Natural killer cell treated with Interleukin-12 subunit alpha and Interleukin-12 subunit beta and Interleukin-15 and Interleukin-18, amount 100 ng/mL, for 72 hours (primary cell): Measurements from ENCODE around the gene ACSM4. TPM values are rescaled to one million over a fixed set of nuclear protein-coding genes. Genes with fewer than 3 reads are reported as not detected.

Experiments used
- ATAC-seq, 2 donors: fragments of 150-1000 bp; cut with Tn5 transposase in 1 of 2; sonication (Bioruptor Pico), chemical (Tn5 transposase) in 1 of 2; 2 replicates each; pipeline ENCODE4 v1.10.0; 2021
- DNase-seq: peaks from one replicate; pipeline ENCODE4 v3.0.0; 2022; ENCODE audit warnings: low spot score
- H3K27ac Mint-ChIP-seq, 2 donors: 1 replicate in 1 of 2; 2 replicates in 1 of 2; pipeline ENCODE4 v1.8.0; 2022; ENCODE audit warnings: mixed read lengths in 2 of 2, mild to moderate bottlenecking in 1 of 2, moderate library complexity in 1 of 2
- H3K27me3 Mint-ChIP-seq, 2 donors: 1 replicate in 1 of 2; 2 replicates in 1 of 2; pipeline ENCODE4 v1.8.0; 2022; ENCODE audit warnings: mixed read lengths in 2 of 2
- H3K36me3 Mint-ChIP-seq: one replicate; pipeline ENCODE4 v1.8.0; 2022; ENCODE audit warnings: mixed read lengths
- H3K4me1 Mint-ChIP-seq, 2 donors: 1 replicate in 1 of 2; 2 replicates in 1 of 2; pipeline ENCODE4 v1.8.0; 2022; ENCODE audit warnings: low read depth in 2 of 2, mixed read lengths in 2 of 2, mild to moderate bottlenecking in 1 of 2
- H3K4me3 Mint-ChIP-seq: one replicate; pipeline ENCODE4 v1.8.0; 2022; ENCODE audit warnings: mixed read lengths
- H3K9me3 Mint-ChIP-seq: 2 replicates; pipeline ENCODE4 v1.8.0; 2022; ENCODE audit warnings: mixed read lengths
- total RNA-seq, 2 donors: library from RNA; stranded (reverse); gene quantifications; one replicate each; pipeline ENCODE4 v1.2.3, GENCODE V29; 2022

The ACSM4 gene
- total RNA-seq, 2 donors from 2014 or later, result not detected

DNA sequence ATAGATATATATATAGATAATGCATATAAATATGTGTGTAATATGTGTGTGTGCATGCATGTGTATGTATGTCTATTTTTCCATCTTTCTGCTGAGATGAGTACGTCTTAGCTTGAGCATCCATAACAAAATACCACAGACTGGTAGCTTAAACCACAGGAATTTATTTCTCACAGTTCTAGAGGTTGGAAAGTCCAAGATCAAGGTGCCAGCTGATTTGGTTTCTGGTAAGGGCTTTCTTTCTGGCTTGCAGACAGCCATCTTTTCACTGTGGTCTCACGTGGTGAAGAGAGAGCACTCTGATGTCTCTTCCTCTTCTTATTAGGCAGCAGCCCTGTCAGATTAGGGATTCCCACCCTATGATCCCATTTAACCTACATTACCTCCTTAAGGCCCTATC, 47.3 kb downstream of the ACSM4 start:
- Mint-ChIP-seq H3K27me3 (peaks cover 11 to 13% of the 10 kb centered on the region in 2 donors), H3K36me3 (no peaks in the 10 kb centered on the region), H3K4me1 (peaks cover 15 to 17% of the 10 kb centered on the region in 2 donors), H3K4me3 (no peak overlapping the region), H3K9me3 (peaks cover 2% of the 10 kb centered on the region), H3K27ac (no peak overlapping the region)
- no peak for DNase-seq
- no peak for ATAC-seq

GRCh38 chr12:7352661-7353060, 48.8 kb downstream of the ACSM4 start:
- H3K36me3 Mint-ChIP-seq, result no peaks in the 10 kb centered on the region
- H3K9me3 Mint-ChIP-seq, result no peaks in the 10 kb centered on the region
- no peak overlapping the region for H3K4me3 Mint-ChIP-seq
- DNase-seq (no peak), ATAC-seq (no peak)
- H3K27me3 Mint-ChIP-seq, result peaks cover 13 to 14% of the 10 kb centered on the region in 2 donors
- peaks cover 10% of the 10 kb centered on the region in 2 donors for H3K4me1 Mint-ChIP-seq
- H3K27ac Mint-ChIP-seq, result no peak overlapping the region

GRCh38 chr12:7354529-7354928, 50.7 kb downstream of the ACSM4 start:
- no peak overlapping the region for H3K4me3 Mint-ChIP-seq
- H3K36me3 Mint-ChIP-seq, result no peaks in the 10 kb centered on the region
- no peak overlapping the region for H3K27ac Mint-ChIP-seq
- ATAC-seq, result no peak
- H3K4me1 Mint-ChIP-seq, result peaks cover 10% of the 10 kb centered on the region in 2 donors
- H3K27me3 Mint-ChIP-seq, result peaks cover 13 to 14% of the 10 kb centered on the region in 2 donors
- no peak for DNase-seq
- no peaks in the 10 kb centered on the region for H3K9me3 Mint-ChIP-seq

DNA sequence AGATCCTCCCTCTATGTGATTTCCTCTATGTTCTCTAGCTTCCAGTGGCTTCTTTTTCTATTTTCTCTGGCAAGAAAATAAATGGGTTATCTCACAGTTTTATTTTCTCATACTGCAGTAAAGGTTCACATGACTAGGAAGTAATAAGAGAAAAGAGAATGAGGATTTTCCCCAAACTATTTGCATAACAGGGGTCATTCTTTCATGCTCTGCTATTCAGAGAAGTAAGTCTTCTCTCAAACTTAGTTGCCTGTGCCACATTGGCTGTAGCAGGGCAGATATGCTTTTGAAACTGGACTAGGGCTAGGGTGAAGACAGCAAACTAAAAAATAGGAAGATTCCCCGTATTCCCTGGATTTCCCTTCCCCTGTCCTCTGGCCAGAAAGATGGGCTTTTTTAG, 57.4 kb downstream of the ACSM4 start:
- no peak for ATAC-seq
- no peaks in the 10 kb centered on the region for H3K36me3 Mint-ChIP-seq
- DNase-seq, result no peak
- peaks cover 10% of the 10 kb centered on the region in 2 donors for H3K27me3 Mint-ChIP-seq
- H3K27ac Mint-ChIP-seq, result no peak overlapping the region
- no peaks in the 10 kb centered on the region for H3K4me1 Mint-ChIP-seq
- H3K9me3 Mint-ChIP-seq, result no peaks in the 10 kb centered on the region
- H3K4me3 Mint-ChIP-seq, result no peak overlapping the region

DNA sequence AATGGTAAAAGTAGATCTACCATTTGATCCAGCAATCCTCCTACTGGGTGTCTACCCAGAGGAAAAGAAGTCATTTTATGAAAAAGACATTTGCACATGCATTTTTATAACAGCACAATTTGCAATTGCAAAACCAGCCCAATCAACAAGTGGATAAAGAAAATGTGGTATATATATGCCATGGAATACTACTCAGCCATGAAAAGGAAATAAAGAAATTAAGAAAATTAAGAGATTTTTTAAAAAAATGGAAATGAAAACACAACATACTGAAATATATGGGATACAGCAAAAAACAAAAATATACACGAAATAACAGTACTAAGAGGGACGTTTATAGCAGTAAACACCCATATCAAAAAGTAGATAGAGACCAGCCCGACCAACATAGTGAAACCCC, 58.9 kb downstream of the ACSM4 start:
- Mint-ChIP-seq H3K4me1 (no peaks in the 10 kb centered on the region), H3K36me3 (no peaks in the 10 kb centered on the region), H3K9me3 (no peaks in the 10 kb centered on the region), H3K27me3 (peaks cover 7 to 10% of the 10 kb centered on the region in 2 donors), H3K4me3 (no peak overlapping the region), H3K27ac (no peak overlapping the region)
- DNase-seq (no peak), ATAC-seq (no peak)

DNA sequence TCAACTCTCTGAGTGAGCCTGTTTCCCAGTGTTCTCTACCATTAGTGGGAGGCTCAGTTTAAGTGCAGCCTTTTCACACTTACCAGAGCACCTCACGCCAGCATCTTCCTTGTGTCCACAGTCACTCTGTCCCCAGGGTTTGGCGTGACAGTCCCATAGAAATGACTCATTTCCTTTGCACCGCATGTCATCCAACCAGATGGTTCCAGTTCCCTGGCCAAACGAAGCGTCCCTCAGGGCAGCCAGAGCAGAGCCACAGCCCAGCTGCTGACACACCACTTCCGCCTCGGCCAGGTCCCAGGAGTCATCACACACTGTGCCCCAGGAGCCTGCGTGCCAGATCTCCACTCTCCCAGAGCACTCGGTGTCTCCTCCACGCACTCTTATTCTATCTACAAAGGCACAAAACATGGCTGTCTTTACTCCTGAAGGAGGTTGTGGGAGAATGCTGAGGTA, 65.4 kb downstream of the ACSM4 start:
- no peak overlapping the region for H3K4me3 Mint-ChIP-seq
- peak in 1 of 2 donors; percentile 33 for ATAC-seq
- no peaks in the 10 kb centered on the region for H3K4me1 Mint-ChIP-seq
- H3K27me3 Mint-ChIP-seq, result peaks cover 16 to 21% of the 10 kb centered on the region in 2 donors
- no peak overlapping the region for H3K27ac Mint-ChIP-seq
- H3K36me3 Mint-ChIP-seq, result no peaks in the 10 kb centered on the region
- no peak for DNase-seq
- no peaks in the 10 kb centered on the region for H3K9me3 Mint-ChIP-seq

DNA sequence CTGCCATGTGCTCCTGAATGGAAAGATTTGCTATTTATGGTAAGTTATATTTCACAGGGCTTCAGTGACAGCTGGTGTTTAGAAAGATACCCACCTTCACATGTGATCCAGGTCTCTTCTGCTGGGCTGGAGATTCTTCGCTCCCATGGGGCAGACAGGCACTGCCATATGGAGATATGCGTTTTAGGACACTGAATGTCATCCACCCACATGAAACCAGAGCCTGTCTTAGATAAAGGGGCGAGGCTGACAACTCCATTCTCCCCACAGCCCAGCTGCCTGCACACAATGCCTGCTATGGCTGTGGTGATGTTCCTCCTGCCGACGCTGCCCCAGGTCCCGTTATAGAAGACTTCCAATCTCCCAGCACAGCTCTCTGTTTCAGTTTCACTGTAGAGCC, 69.4 kb downstream of the ACSM4 start:
- Mint-ChIP-seq H3K4me3 (no peak overlapping the region), H3K27ac (no peak overlapping the region), H3K4me1 (no peaks in the 10 kb centered on the region), H3K36me3 (no peaks in the 10 kb centered on the region), H3K27me3 (peaks cover 18 to 21% of the 10 kb centered on the region in 2 donors), H3K9me3 (no peaks in the 10 kb centered on the region)
- no peak for ATAC-seq
- no peak for DNase-seq

DNA sequence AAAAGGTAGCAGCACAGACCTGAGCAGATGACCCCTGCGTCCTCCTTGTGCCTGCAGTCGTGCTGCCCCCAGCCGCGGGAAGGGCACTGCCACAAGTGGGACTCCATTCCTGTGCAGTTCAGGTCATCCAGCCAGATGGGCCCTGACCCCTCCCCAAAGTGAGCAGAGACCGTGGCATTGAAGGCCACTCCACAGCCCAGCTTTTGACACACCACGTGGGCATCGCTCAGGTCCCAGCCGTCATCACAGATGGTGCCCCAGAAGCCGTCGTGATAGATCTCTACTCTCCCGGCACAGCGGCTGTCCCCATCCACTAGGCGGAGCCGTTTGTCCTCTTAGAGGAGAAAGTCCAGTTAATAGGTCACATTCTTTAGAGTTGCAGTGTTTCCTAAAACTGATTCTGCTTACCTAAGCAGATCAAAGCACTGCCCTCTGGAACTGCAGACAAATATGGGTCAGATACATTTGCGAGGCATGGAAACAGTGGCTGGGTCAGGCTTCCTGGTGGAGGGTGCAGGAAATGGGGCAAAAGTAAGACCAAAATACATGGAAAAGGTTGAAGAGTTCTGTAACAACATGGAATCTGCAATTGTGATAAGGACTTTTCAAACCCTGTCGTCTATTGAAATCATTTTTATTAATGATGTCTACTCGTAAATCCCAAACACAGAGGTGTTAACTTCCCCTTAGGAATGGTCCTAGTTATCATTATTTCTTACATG, 70.7 kb downstream of the ACSM4 start:
- Mint-ChIP-seq H3K27ac (no peak overlapping the region), H3K27me3 (peaks cover 19 to 23% of the 10 kb centered on the region in 2 donors), H3K9me3 (no peaks in the 10 kb centered on the region), H3K4me1 (no peaks in the 10 kb centered on the region), H3K4me3 (no peak overlapping the region), H3K36me3 (no peaks in the 10 kb centered on the region)
- DNase-seq, result no peak
- peak; percentile 20 to 56 for ATAC-seq

- Mint-ChIP-seq H3K9me3 (no peaks in the 10 kb centered on the region), H3K27me3 (peaks cover 17 to 22% of the 10 kb centered on the region in 2 donors), H3K36me3 (no peaks in the 10 kb centered on the region), H3K4me3 (no peak overlapping the region), H3K27ac (no peak overlapping the region), H3K4me1 (no peaks in the 10 kb centered on the region)
- ATAC-seq, result no peak
- DNase-seq, result no peak
Measured at GRCh38 chr12:7375145-7375543, 71.3 kb downstream of the ACSM4 start.

GRCh38 chr12:7376196-7376595, 72.3 kb downstream of the ACSM4 start:
- Mint-ChIP-seq H3K27me3 (peaks cover 14 to 17% of the 10 kb centered on the region in 2 donors), H3K9me3 (no peaks in the 10 kb centered on the region), H3K4me1 (no peaks in the 10 kb centered on the region), H3K4me3 (no peak overlapping the region), H3K27ac (no peak overlapping the region), H3K36me3 (no peaks in the 10 kb centered on the region)
- no peak for DNase-seq
- ATAC-seq, result no peak

Other genes starting within 250 kb of the ACSM4 start
- 1 to 10 TPM; 1.3 to 4.3 TPM for gene C1S, start 243.4 kb upstream of the ACSM4 start, total RNA-seq
- 1 to 10 TPM; 1.6 to 1.7 TPM for gene C1R, start 211.6 kb upstream of the ACSM4 start, total RNA-seq
- 10 to 100 TPM; 24.8 to 29.1 TPM for gene C1RL, start 194.9 kb upstream of the ACSM4 start, total RNA-seq
- gene RBP5, start 175.2 kb upstream of the ACSM4 start, total RNA-seq, result not detected
- gene CLSTN3, start 173.7 kb upstream of the ACSM4 start, total RNA-seq, result 10 to 100 TPM; 36.3 to 40.0 TPM
- 10 to 100 TPM; 24.0 to 42.8 TPM for gene PEX5, start 114.4 kb upstream of the ACSM4 start, total RNA-seq
- gene CD163L1, start 140.1 kb downstream of the ACSM4 start, total RNA-seq, result not detected
- not detected for gene CD163, start 199.7 kb downstream of the ACSM4 start, total RNA-seq